Thyroid gland (tissue), 4 donors: ENCODE results near the gene DPYD. TPM values are rescaled to one million over a fixed set of nuclear protein-coding genes. Genes with fewer than 3 reads are reported as not detected.

Experiments used
- DNase-seq, 2 donors: peaks; one replicate each; pipeline ENCODE4 v3.0.0-alpha.2; 2019
- H3K27ac ChIP-seq, 3 donors: fragments of 200-600 bp; sonication (generic); 1 replicate in 2 of 3; 2 replicates in 1 of 3; pipeline ENCODE4 v1.5.1; 2016 to 2019; ENCODE audit warnings: mild to moderate bottlenecking in 1 of 3, moderate library complexity in 1 of 3
- H3K27me3 ChIP-seq: fragments of 200-600 bp; sonication (generic); one replicate; pipeline ENCODE4 v1.5.1; 2019
- H3K36me3 ChIP-seq, 2 donors: fragments of 200-600 bp; sonication (generic); one replicate each; pipeline ENCODE4 v1.5.1; 2016 to 2019
- H3K4me1 ChIP-seq, 2 donors: fragments of 200-600 bp; sonication (generic); one replicate each; pipeline ENCODE4 v1.5.1; 2017 to 2019
- H3K4me3 ChIP-seq, 3 donors: fragments of 200-600 bp; sonication (generic); replicated peaks in 1 of 3; 1 replicate in 2 of 3; 2 replicates in 1 of 3; pipeline ENCODE4 v1.5.1; 2016; ENCODE audit warnings: mild to moderate bottlenecking in 1 of 3
- H3K9me3 ChIP-seq: fragments of 200-600 bp; sonication (generic); one replicate; pipeline ENCODE4 v1.5.1; 2017
- CTCF ChIP-seq, 6 experiments: fragments of 200-600 bp in 3 of 6; fragments of 450-650 bp in 3 of 6; sonication (generic) in 3 of 6; IDR thresholded peaks; one replicate each; pipeline ENCODE4 v1.5.1; 2016 to 2019; ENCODE audit warnings: antibody characterized with exemption in 6 of 6, mild to moderate bottlenecking in 2 of 6, inconsistent platforms in 1 of 6, moderate library complexity in 1 of 6
- POLR2A ChIP-seq, 2 donors: fragments of 450-650 bp; IDR thresholded peaks; one replicate each; pipeline ENCODE4 v1.6.1; 2017; ENCODE audit warnings: antibody characterized with exemption in 2 of 2, mild to moderate bottlenecking in 2 of 2, moderate library complexity in 1 of 2
- WGBS, 2 donors: methylation state at CpG; one replicate each; pipeline ENCODE4 v1.1.5; 2017; 5-methylcytosine and 5-hydroxymethylcytosine counted together
- intact Hi-C: fragments of 100-400 bp; cut with DNase I; formaldehyde crosslinking; loops from one replicate; pipeline ENCODE4 v1.15.1; 2023
- total RNA-seq, 4 donors: library from RNA; depleted of rRNA; stranded (reverse); fragments of >200 nt; gene quantifications; one replicate each; pipeline ENCODE4 v1.2.3, GENCODE V29; 2016

Gene DPYD
- total RNA-seq, 4 donors from 2014 or later = 27.3 to 54.0 (median 39.5) TPM

GRCh38 chr1:97647776-97648175 lies 273.1 kb downstream of the DPYD start:
- intact Hi-C loops = no loop called here
- Histone ChIP-seq H3K36me3 (no peaks in the 10 kb centered on the region), H3K9me3 (no peaks in the 10 kb centered on the region), H3K27ac (no peak overlapping the region), H3K27me3 (no peaks in the 10 kb centered on the region), H3K4me1 (no peaks in the 10 kb centered on the region), H3K4me3 (no peak overlapping the region)
- DNase-seq = no peak
- TF ChIP-seq POLR2A (IDR thresholded peaks at IDR 0.05) (no peak), CTCF (IDR thresholded peaks at IDR 0.05) (no peak)

- no peak for DNase-seq
- 96% methylated on average over 1 of the region's 1 CpG for WGBS, 2 donors
- Histone ChIP-seq H3K27ac (no peak overlapping the region), H3K9me3 (no peaks in the 10 kb centered on the region), H3K4me3 (no peak overlapping the region), H3K36me3 (no peaks in the 10 kb centered on the region), H3K27me3 (no peaks in the 10 kb centered on the region), H3K4me1 (no peaks in the 10 kb centered on the region)
- intact Hi-C loops = no loop called here
- no peak for TF ChIP-seq POLR2A (IDR thresholded peaks at IDR 0.05)
- TF ChIP-seq CTCF (IDR thresholded peaks at IDR 0.05) = no peak
Observed at GRCh38 chr1:97646071-97646470, 274.8 kb downstream of the DPYD start.

GRCh38 chr1:97640677-97641076 lies 280.2 kb downstream of the DPYD start:
- no peak for DNase-seq
- Histone ChIP-seq H3K27me3 (no peaks in the 10 kb centered on the region), H3K9me3 (no peaks in the 10 kb centered on the region), H3K36me3 (no peaks in the 10 kb centered on the region), H3K27ac (no peak overlapping the region), H3K4me3 (no peak overlapping the region), H3K4me1 (no peaks in the 10 kb centered on the region)
- intact Hi-C loops = no loop called here
- TF ChIP-seq POLR2A (IDR thresholded peaks at IDR 0.05) (no peak), CTCF (IDR thresholded peaks at IDR 0.05) (no peak)

- H3K9me3 ChIP-seq = no peaks in the 10 kb centered on the region
- no peaks in the 10 kb centered on the region for H3K36me3 ChIP-seq
- intact Hi-C loops = no loop called here
- no peak overlapping the region for H3K27ac ChIP-seq
- DNase-seq = no peak
- no peaks in the 10 kb centered on the region for H3K27me3 ChIP-seq
- no peak for TF ChIP-seq POLR2A (IDR thresholded peaks at IDR 0.05)
- TF ChIP-seq CTCF (IDR thresholded peaks at IDR 0.05) = no peak
- H3K4me3 ChIP-seq = no peak overlapping the region
- H3K4me1 ChIP-seq = no peaks in the 10 kb centered on the region
Observed at GRCh38 chr1:97636941-97637340, 283.9 kb downstream of the DPYD start.

- 54 to 57% methylated on average over 2 of the region's 2 CpGs for WGBS, 2 donors
- no peak overlapping the region for H3K27ac ChIP-seq
- H3K4me1 ChIP-seq = no peaks in the 10 kb centered on the region
- H3K36me3 ChIP-seq = no peaks in the 10 kb centered on the region
- H3K9me3 ChIP-seq = no peaks in the 10 kb centered on the region
- no peak for DNase-seq
- intact Hi-C loops = no loop called here
- no peak overlapping the region for H3K4me3 ChIP-seq
- no peaks in the 10 kb centered on the region for H3K27me3 ChIP-seq
- TF ChIP-seq CTCF (IDR thresholded peaks at IDR 0.05) (no peak), POLR2A (IDR thresholded peaks at IDR 0.05) (no peak)
Observed at GRCh38 chr1:97634758-97635157, 286.1 kb downstream of the DPYD start.
